Tibial nerve (tissue), 4 donors: ENCODE measurements around the gene PRPH2. TPM values are rescaled to one million over a fixed set of nuclear protein-coding genes. Genes with fewer than 3 reads are reported as not detected.

Source experiments
- DNase-seq, 2 donors: peaks; one replicate each; pipeline ENCODE4 v3.0.0-alpha.2; 2019; ENCODE audit warnings: low spot score in 2 of 2
- H3K27ac ChIP-seq, 4 donors: fragments of 200-600 bp; sonication (generic) in 3 of 4; one replicate each; pipeline ENCODE4 v1.5.1; 2017 to 2019; ENCODE audit warnings: mild to moderate bottlenecking in 1 of 4
- H3K27me3 ChIP-seq, 2 donors: fragments of 200-600 bp; sonication (generic) in 1 of 2; one replicate each; pipeline versions ENCODE4 v1.5.1 to v1.6.0; 2017 to 2019
- H3K36me3 ChIP-seq, 3 donors: fragments of 200-600 bp; sonication (generic); one replicate each; pipeline ENCODE4 v1.5.1; 2018 to 2019
- H3K4me1 ChIP-seq, 4 donors: fragments of 200-600 bp; sonication (generic) in 3 of 4; one replicate each; pipeline ENCODE4 v1.5.1; 2017 to 2019
- H3K4me3 ChIP-seq, 4 donors: fragments of 200-600 bp; sonication (generic) in 3 of 4; one replicate each; pipeline ENCODE4 v1.5.1; 2017 to 2019; ENCODE audit warnings: mild to moderate bottlenecking in 1 of 4, moderate library complexity in 1 of 4
- H3K9me3 ChIP-seq, 4 donors: fragments of 200-600 bp; sonication (generic) in 3 of 4; one replicate each; pipeline ENCODE4 v1.5.1; 2017 to 2019
- CTCF ChIP-seq, 5 experiments: fragments of 200-600 bp in 3 of 5; fragments of 450-650 bp in 2 of 5; sonication (generic) in 3 of 5; IDR thresholded peaks; one replicate each; pipeline ENCODE4 v1.5.1; 2016 to 2019; ENCODE audit warnings: antibody characterized with exemption in 5 of 5, mild to moderate bottlenecking in 3 of 5, moderate library complexity in 2 of 5
- EP300 ChIP-seq, 2 donors: sonication (generic); formaldehyde crosslinking; IDR thresholded peaks; one replicate each; pipeline ENCODE4 v1.6.1; 2017; ENCODE audit warnings: antibody characterized with exemption in 2 of 2, mild to moderate bottlenecking in 1 of 2
- POLR2A ChIP-seq, 2 donors: fragments of 450-650 bp; IDR thresholded peaks; one replicate each; pipeline ENCODE4 v1.6.1; 2017; ENCODE audit warnings: antibody characterized with exemption in 2 of 2, mild to moderate bottlenecking in 2 of 2, moderate library complexity in 2 of 2
- WGBS, 2 donors: methylation state at CpG; one replicate each; pipeline ENCODE4 v1.1.5; 2018; 5-methylcytosine and 5-hydroxymethylcytosine counted together
- total RNA-seq, 4 donors: library from RNA; depleted of rRNA; stranded (reverse); fragments of >200 nt; gene quantifications; one replicate each; pipeline ENCODE4 v1.1.0, GENCODE V29; 2016

Gene PRPH2
- total RNA-seq, 4 donors from 2014 or later: 0.22 to 1.5 (median 1.2) TPM; not detected in 1

DNA sequence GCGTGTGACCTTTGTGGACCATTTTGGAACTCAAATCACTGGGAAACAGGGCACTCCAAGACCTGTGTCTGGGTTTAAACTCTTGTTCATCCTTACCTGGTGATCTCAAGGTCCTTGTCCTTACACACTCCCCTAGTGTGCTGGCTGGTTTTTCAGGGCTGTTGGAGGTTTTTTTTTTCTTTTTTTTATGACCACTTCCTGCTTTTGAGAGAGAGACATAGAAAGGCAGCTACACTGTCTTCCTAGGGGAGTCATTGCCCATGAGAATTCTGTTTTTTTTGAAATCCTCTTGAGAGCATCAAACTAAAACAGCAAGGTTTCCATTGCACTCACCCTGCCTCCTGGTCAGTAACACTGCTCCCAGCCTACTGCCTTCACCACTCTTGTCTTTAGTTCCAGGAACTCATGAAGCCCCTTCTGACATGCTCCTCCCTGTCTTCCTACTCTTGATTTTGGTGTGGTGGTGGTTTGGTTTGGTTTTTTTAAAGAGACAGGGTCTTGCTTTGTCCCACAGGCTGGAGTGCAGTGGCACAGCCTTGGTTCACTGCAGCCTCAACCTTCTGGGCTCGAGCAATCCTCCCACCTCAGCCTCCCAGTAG is 28.6 kb downstream of the PRPH2 start:
- no peak for TF ChIP-seq CTCF (IDR thresholded peaks at IDR 0.05)
- TF ChIP-seq EP300 (IDR thresholded peaks at IDR 0.05): no peak
- no peak for TF ChIP-seq POLR2A (IDR thresholded peaks at IDR 0.05)
- peak overlapping the region in 1 of 4 donors; percentile 33 for H3K27ac ChIP-seq
- H3K36me3 ChIP-seq: peaks cover 0 to 58% (median 8%) of the 10 kb centered on the region in 3 donors
- 94 to 98% methylated on average over 2 of the region's 2 CpGs for WGBS, 2 donors
- peaks cover 0 to 29% (median 2%) of the 10 kb centered on the region in 4 donors for H3K4me1 ChIP-seq
- DNase-seq: no peak
- no peaks in the 10 kb centered on the region for H3K27me3 ChIP-seq
- no peak overlapping the region for H3K4me3 ChIP-seq
- H3K9me3 ChIP-seq: no peaks in the 10 kb centered on the region

DNA sequence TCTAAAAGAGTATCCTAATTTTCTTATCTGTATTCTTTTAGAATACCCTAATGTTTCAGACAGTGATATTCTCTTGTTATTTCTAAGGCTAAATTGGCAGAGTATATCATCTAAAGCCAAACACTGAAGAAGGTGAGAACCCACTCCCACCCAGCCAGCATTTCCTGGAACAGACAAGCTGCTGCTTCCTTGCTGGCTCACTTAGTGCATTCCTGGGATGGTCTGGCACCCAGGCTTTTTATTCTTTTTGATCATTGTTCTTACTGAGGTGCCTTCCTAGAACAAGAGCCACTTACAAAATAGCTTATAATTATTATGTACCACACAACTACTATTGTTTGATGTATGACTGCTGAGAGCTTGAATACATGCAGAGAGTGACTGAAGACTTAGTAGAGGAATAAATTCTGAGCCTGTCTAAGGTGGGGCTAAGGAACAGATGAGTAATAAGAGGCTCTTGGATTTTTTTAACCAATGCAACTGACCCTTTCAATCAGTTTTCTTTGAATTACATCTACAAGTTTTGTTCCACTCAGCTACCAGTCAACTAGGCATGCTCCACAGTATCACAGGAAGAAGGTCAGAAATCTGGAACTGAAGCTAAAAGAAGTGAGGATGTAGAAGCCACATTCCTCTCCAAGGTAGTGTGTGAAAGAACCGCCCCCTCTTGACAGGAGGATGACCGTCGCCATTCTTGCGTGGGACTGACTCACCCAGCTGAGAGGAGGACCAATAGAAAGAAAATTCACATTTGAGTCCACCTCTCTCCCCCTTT is 30.1 kb downstream of the PRPH2 start:
- no peak for DNase-seq
- peak overlapping the region in 1 of 4 donors; percentile 28 for H3K27ac ChIP-seq
- H3K36me3 ChIP-seq: peaks cover 0 to 73% (median 16%) of the 10 kb centered on the region in 3 donors
- H3K27me3 ChIP-seq: no peaks in the 10 kb centered on the region
- no peak overlapping the region for H3K4me3 ChIP-seq
- peaks cover 0 to 29% (median 2%) of the 10 kb centered on the region in 4 donors for H3K4me1 ChIP-seq
- no peak for TF ChIP-seq POLR2A (IDR thresholded peaks at IDR 0.05)
- TF ChIP-seq EP300 (IDR thresholded peaks at IDR 0.05): no peak
- no peak for TF ChIP-seq CTCF (IDR thresholded peaks at IDR 0.05)
- WGBS, 2 donors: 60 to 76% methylated on average over 4 of the region's 4 CpGs
- H3K9me3 ChIP-seq: no peaks in the 10 kb centered on the region

GRCh38 chr6:42690872-42691271 is 31.5 kb downstream of the PRPH2 start:
- H3K27me3 ChIP-seq: no peaks in the 10 kb centered on the region
- H3K36me3 ChIP-seq: peaks cover 0 to 85% (median 16%) of the 10 kb centered on the region in 3 donors
- H3K27ac ChIP-seq: no peak overlapping the region
- DNase-seq: no peak
- no peak overlapping the region for H3K4me3 ChIP-seq
- TF ChIP-seq CTCF (IDR thresholded peaks at IDR 0.05) (no peak), EP300 (IDR thresholded peaks at IDR 0.05) (no peak), POLR2A (IDR thresholded peaks at IDR 0.05) (no peak)
- H3K4me1 ChIP-seq: peaks cover 0 to 22% (median 2%) of the 10 kb centered on the region in 4 donors
- WGBS, 2 donors: 73 to 75% methylated on average over 2 of the region's 2 CpGs
- H3K9me3 ChIP-seq: no peaks in the 10 kb centered on the region

- TF ChIP-seq EP300 (IDR thresholded peaks at IDR 0.05) (no peak), CTCF (IDR thresholded peaks at IDR 0.05) (no peak)
- H3K9me3 ChIP-seq: no peaks in the 10 kb centered on the region
- H3K27ac ChIP-seq: no peak overlapping the region
- 82 to 87% methylated on average over 5 of the region's 5 CpGs for WGBS, 2 donors
- H3K27me3 ChIP-seq: no peaks in the 10 kb centered on the region
- peaks cover 0 to 90% (median 17%) of the 10 kb centered on the region in 3 donors for H3K36me3 ChIP-seq
- no peak overlapping the region for H3K4me3 ChIP-seq
- DNase-seq: no peak
- peaks cover 0 to 22% (median 2%) of the 10 kb centered on the region in 4 donors for H3K4me1 ChIP-seq
Measured at GRCh38 chr6:42690151-42690702, 32.2 kb downstream of the PRPH2 start.

GRCh38 chr6:42689371-42689770 is 33.0 kb downstream of the PRPH2 start:
- TF ChIP-seq CTCF (IDR thresholded peaks at IDR 0.05) (no peak), POLR2A (IDR thresholded peaks at IDR 0.05) (no peak)
- Histone ChIP-seq H3K4me3 (no peak overlapping the region), H3K4me1 (peaks cover 0 to 22% (median 2%) of the 10 kb centered on the region in 4 donors), H3K9me3 (no peaks in the 10 kb centered on the region), H3K36me3 (peaks cover 0 to 97% (median 26%) of the 10 kb centered on the region in 3 donors), H3K27ac (no peak overlapping the region), H3K27me3 (no peaks in the 10 kb centered on the region)
- DNase-seq: no peak
- WGBS, 2 donors: 90 to 92% methylated on average over 7 of the region's 7 CpGs
